T47D (cell line): Measurements from ENCODE around the gene PXN.

Source experiments
- DNase-seq, 2 experiments: peaks; one replicate each; pipeline versions ENCODE4 v3.0.0 to v3.0.0-alpha.2; 2011 to 2012; ENCODE audit warnings: low read depth in 1 of 2, low spot score in 1 of 2
- JUND ChIP-seq: IDR thresholded peaks from 2 replicates; pipeline ENCODE4 v1.6.1; 2012; ENCODE audit warnings: low read depth
- in situ Hi-C: cut with HindIII; loops from 2 replicates; pipeline ENCODE4 v1.10.0; 2016; ENCODE audit warnings: low sequenced_read_pairs, low pct_unique_long_range_greater_than_20kb

PXN gene

DNA sequence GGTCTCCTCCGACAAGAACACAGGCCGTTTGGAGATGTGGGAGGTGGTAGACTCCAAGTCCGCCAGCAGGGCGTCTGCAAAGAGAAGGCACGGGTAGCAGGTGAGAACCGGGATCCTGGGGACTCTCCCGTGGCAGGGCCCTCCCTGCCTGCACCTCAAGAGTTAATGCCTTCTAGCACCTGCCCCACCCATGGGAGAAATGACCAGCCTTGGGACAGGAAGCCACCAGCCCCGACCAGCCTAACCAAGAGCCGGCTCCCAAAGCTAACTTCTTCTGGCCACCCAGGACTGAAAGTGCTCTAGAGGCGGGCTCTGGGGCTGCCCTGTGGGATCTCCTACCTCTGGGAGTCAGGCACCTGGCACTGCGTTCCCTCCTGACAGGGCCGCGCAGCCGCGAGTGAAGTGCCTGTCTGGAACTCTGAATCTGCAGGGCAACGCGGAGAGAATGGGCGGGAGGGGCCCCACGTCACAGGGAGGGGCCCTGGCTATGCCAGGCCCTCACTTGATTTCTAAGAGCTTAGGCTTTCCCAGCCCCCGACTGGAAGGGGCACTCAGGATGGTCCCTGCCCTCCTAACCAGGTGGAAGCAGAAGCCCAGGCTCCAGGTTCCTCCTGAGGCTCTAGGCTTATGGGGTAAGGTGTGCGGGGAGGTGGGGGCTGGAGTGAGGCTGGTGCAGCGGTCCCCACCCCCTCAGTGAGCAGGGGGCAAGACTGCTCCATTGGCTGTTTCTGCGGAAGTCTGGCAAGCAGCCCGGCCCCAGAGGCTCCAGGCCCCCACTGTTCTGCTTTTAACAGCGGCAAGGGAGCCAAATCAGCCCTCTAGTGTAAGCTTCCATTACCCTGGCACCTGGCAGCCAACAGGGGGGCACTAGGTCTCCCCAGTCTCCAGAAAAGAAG, 41.0 kb downstream of the PXN start:
- no peak for DNase-seq
- TF ChIP-seq JUND: no peak
- in situ Hi-C loops: no loop called here

GRCh38 chr12:120223458-120224303, 41.8 kb downstream of the PXN start:
- TF ChIP-seq JUND: no peak
- DNase-seq: no peak
- in situ Hi-C loops: no loop called here

- no peak for DNase-seq
- TF ChIP-seq JUND: no peak
- in situ Hi-C loops: no loop called here
These were observed 43.2 kb downstream of the PXN start for GRCh38 chr12:120222288-120222832.

DNA sequence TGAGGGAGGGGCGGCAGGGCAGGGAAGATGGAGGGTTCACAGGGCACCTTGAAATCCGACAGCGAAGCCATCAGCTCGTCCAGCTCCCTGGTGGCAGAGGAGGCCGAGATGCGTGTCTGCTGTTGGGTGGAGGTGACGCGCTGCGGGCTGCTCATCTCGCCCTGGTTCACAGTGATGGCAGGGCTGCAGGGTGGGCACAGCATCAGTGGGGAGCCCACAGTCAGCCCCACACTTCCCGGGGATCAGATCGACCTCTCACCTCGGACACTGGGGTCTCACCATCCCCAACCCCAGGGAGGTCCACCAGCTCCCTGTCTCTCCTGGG, 44.0 kb downstream of the PXN start:
- in situ Hi-C loops: no loop called here
- DNase-seq: no peak
- no peak for TF ChIP-seq JUND

DNA sequence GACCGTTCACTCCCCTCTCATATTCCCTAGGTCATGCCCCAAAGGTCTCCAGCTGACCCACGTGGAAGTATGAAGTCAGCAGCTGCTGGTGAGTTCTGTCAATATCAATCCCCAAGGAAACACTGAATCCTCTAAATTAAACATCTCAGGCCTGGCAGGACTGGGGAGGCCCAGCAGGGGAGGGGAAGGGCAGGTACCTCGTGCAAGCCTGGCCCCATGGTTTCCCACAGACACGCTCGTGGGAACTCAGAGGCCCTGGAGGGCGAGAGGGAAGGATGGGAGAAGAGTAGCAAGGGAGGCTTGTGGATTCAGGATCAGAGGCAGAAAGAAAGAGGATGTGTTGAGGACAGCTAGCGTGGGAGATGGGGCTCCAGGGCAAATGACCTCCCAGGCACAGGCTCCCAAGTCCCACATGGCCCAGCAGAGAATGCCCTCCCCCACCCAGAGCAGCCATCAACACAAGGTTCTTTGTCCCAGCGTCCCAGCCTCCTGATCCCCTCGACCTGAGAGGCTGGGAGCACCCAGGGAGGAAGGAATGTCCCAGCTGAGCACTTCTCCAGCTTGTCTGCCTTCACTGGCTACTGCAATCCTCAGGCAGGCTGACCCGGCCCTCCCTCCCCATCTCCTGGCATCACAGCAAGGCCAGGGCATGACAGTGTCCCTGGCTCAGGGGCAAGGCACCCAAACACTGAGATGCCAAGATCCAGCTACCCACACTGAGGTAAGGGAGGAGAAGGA, 44.5 kb downstream of the PXN start:
- in situ Hi-C loops: no loop called here
- DNase-seq: no peak
- no peak for TF ChIP-seq JUND

DNA sequence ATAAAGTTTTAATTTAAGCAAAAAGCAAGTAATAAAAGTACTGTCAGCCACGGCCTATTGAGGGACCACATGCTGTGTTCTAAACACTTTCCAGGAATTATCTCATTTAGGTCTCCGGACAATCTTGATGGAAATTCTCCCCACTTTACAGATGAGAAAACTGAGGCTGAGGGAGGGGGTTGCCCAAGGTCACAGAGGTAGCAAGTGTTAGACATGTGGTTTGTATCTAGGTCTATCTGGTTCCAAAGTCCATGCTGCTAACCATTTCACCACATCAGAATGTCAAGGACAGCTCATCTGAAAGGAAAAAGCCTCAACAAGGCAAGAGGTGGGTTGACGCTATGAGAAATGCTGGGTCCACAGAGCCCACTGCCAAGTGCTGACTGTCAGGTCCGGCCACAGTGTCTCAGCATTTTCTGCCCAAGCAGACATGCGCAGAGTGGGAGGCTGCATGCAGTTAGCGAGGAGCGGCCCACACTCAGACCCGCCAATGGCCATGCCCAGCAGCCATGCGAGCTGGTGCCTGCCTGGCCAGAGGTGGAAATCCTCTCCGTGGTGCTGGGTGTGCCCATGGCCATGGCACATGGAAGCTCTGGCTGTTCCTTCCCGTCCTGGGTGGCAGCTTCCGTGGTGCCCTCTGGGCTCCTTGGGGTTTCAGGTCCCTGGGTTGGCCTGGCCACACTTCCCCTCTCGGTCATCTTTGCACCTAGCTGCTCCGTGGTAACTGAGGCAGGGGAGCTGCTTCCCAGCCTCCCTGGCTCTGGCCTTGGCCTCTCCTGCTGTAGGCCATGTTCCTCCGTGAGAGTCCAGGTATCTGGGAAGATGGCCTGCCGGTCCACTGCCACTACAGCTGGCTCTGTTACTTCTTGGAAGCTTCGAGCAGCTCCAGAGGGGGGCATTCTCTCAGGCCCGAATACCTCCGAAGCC, 46.6 kb downstream of the PXN start:
- DNase-seq: no peak
- in situ Hi-C loops: no loop called here
- no peak for TF ChIP-seq JUND

- DNase-seq: no peak
- in situ Hi-C loops: no loop called here
- TF ChIP-seq JUND: no peak
These were observed 48.6 kb downstream of the PXN start for GRCh38 chr12:120216742-120217605.

DNA sequence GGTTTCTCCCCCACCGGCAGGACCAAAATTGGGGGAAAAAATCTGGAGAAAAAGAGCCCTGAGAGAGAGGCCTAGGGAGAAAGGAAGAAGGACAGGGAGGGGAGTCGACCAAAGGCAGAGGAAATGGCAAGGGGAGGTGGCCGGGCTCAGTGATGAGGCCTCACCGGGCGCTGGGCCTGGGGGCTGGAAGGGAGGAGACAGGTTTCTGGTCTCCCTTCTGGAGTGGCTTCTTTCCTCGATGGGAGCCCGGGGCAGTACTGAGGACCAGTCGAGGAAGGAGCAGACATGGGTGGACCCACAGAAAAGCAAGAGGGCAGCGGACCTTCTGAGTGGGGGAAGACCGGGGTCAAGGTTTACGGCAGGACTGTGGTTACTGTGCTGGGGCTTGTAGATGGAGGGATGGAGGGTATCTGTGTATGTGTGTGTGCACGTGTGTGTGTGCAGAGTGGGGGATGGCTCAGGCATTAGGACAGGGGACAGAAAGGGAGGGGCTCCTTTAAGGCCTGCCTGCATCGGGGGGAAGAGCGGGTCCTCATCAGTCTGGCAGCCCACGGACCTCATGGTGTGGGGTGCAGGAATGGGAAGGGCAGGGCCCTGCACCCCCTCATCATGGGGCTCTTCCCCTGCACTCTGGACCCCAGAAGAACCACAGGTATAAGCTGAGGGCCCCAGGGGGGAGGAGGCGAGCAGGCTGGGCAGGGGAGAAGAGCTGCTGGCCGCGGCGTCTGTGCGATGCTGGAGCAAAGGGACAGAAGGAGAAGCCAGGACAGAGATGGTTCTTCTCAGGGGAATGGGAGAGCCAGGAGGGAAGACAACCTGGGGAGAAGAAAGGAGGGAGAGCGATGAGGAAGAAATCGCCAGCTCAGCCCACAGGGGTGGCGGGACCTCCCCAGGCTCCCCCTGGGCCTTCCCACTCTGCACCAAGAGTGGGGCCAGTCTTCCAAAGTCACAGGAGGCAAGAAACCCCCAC, 49.5 kb downstream of the PXN start:
- in situ Hi-C loops: no loop called here
- DNase-seq: no peak
- no peak for TF ChIP-seq JUND

DNA sequence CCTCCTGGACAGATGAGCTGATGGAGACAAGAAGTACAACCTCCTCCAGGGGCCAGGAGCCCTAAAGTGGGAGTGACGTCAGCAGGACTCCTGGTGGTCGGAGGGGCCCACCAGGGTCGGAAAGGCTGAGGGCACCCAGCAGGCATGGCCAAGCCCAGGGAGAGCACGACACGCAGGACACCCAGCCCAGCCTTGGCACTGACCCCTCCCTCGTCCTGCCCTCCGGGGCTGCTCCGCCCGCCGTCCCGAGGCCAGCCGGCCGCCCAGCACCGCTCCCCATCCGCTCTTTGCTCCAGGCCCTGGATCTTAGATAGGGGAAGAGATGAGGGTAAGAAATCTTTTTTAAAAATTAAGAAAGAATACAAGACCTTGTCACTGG, 50.2 kb downstream of the PXN start:
- no peak for TF ChIP-seq JUND
- no peak for DNase-seq
- in situ Hi-C loops: no loop called here

- in situ Hi-C loops: no loop called here
- TF ChIP-seq JUND: no peak
- DNase-seq: no peak
These were observed 50.7 kb downstream of the PXN start for GRCh38 chr12:120214626-120215356.
